ENCODE measurements around the gene TRIM71.
"Not testable (repeated sequence)": the region's sequence is repeated elsewhere in the genome, so short reads cannot be mapped to it uniquely, and the experiment has no call there.

Gene TRIM71

DNA sequence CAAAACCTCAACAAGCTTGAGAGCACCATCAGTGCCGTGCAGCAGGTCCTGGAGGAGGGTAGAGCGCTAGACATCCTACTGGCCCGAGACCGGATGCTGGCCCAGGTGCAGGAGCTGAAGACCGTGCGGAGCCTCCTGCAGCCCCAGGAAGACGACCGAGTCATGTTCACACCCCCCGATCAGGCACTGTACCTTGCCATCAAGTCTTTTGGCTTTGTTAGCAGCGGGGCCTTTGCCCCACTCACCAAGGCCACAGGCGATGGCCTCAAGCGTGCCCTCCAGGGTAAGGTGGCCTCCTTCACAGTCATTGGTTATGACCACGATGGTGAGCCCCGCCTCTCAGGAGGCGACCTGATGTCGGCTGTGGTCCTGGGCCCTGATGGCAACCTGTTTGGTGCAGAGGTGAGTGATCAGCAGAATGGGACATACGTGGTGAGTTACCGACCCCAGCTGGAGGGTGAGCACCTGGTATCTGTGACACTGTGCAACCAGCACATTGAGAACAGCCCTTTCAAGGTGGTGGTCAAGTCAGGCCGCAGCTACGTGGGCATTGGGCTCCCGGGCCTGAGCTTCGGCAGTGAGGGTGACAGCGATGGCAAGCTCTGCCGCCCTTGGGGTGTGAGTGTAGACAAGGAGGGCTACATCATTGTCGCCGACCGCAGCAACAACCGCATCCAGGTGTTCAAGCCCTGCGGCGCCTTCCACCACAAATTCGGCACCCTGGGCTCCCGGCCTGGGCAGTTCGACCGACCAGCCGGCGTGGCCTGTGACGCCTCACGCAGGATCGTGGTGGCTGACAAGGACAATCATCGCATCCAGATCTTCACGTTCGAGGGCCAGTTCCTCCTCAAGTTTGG, 72.9 kb downstream of the TRIM71 start:
- no peak for DNase-seq (ENCODE audit: low read depth, low spot score)

DNA sequence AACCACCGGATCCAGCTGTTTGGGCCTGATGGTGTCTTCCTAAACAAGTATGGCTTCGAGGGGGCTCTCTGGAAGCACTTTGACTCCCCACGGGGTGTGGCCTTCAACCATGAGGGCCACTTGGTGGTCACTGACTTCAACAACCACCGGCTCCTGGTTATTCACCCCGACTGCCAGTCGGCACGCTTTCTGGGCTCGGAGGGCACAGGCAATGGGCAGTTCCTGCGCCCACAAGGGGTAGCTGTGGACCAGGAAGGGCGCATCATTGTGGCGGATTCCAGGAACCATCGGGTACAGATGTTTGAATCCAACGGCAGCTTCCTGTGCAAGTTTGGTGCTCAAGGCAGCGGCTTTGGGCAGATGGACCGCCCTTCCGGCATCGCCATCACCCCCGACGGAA, 73.6 kb downstream of the TRIM71 start:
- no peak for DNase-seq (ENCODE audit: low read depth, low spot score)

- no peak for DNase-seq (ENCODE audit: low read depth, low spot score)
Observed at GRCh38 chr3:32892625-32893598, 75.1 kb downstream of the TRIM71 start.

GRCh38 chr3:32894977-32895376, 77.2 kb downstream of the TRIM71 start:
- DNase-seq (ENCODE audit: low read depth, low spot score): no peak

DNA sequence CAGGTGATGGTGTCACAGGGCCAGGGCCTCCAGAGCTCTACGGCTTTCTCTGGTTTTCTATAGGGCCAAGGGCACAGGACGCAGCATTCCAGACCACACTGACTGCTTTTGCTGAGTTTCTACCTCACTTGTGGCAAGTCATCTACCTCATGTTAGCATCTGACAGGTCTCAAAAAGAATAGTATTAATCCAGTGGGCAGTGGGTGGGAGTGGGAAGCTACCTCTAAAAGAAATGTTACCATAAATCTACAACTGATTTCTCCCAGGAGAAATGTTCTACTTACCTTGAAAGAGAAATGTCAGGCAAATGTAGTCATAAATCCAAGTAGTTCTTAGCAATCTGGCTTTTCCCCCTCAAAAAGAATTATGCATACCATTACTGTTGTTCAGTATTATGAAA, 77.9 kb downstream of the TRIM71 start:
- DNase-seq (ENCODE audit: low read depth, low spot score): no peak

DNA sequence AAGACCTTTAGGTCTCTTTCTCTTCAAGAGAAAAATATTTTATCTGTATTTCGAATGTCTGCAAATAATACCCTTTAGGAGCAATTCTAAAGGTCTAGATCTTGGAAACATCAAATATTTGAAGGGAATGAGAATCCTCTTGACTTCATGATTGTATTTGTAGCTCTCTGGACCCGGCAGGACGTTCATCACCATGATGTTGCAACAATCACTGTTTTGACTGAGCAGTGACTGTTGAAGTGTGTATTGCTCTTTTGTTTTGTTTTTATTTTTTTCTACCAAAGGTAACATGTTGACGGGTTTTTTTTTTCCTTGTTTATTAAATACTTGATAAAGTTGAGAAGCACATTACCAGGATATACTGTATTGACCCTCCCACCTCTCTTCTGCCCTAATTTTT, 78.3 kb downstream of the TRIM71 start:
- no peak for DNase-seq (ENCODE audit: low read depth, low spot score)

- no peak for DNase-seq (ENCODE audit: low read depth, low spot score)
Observed at GRCh38 chr3:32897001-32897601, 79.3 kb downstream of the TRIM71 start.

- no peak for DNase-seq (ENCODE audit: low read depth, low spot score)
Observed at GRCh38 chr3:32897981-32898623, 80.3 kb downstream of the TRIM71 start.

DNA sequence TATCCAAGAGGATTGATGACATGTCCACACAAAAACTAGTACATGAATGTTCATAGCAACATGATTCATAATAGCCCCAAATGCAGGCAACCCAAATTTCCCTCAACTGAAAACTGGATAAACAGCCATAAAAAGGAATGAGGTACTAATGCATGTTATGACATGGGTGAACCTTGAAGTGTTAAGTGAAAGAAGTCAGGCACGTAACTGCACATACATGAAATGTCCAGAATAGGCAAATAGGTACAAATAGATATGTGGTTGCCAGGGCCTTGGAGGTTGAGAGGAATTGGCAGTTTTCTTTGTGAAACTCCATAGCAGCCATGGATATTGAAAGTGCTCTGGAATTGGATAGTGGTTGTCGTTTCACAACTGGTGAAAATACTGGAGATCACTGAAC, 81.5 kb downstream of the TRIM71 start:
- no peak for DNase-seq (ENCODE audit: low read depth, low spot score)

DNA sequence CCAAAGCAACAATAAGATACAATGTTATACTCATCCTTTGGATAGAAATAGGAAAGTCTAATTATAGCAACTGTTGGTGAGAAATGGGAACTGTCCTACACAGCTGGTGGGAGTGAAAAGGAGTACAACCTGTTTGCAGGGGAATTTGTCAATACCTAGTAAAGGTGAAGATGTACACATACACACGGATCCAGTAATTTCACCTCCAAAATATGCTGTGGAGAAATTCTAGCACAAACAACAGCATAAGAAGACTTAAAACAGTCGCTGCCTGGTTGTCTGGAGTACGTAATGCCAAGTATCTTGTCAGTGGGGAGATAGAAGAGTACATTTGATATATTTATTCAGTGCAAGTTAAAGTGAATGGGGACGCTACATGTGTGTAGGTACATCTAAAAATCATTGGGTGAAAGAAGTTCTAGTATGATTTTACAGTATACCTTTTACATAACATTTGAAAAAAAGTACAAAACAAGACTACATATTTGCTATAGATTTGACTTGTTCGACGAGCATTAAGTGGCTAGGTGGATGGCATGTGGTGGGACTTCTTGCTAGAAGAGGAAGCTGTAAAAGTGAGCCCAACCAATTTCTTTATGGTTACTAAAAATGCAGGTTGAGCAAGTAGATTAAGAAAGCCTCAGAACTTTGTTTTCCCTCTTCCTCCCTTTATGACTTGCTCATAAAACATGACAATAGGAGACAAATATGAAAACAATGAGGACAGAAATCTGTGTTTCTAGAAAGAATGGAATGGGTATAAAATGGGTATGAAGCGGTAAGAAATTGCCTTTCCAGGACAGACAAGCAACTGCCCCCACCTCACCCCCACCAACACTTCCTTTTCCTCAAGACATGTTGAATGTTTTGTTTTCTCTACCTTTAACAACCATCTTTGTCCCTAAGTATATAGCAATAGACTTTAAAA, 83.5 kb downstream of the TRIM71 start:
- DNase-seq (ENCODE audit: low read depth, low spot score): no peak

- not testable (repeated sequence) for DNase-seq (ENCODE audit: low read depth, low spot score)
Observed at GRCh38 chr3:32902887-32903371, 85.1 kb downstream of the TRIM71 start.

- DNase-seq (ENCODE audit: low read depth, low spot score): no peak
Observed at GRCh38 chr3:32903953-32904352, 86.2 kb downstream of the TRIM71 start.

DNA sequence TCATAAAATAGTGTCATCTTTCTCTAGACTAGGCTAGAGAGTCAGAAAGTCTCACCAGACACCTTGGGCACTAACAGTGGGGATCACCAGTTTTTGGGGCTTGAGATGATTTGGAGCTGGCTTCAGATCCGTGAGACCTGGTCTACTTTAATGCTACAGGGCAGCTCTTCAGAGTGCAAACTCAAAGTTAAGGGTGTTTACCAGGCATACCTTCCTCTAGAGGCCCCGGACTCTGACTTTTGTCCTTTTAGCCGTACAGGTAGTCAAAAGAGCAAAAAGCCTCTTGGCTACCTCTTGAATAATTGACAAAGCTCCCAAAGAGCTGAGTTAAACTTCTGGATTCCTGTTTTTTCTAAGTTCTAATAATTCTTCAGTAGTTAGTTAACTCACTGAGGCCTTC, 92.2 kb downstream of the TRIM71 start:
- no peak for DNase-seq (ENCODE audit: low read depth, low spot score)

- no peak for DNase-seq (ENCODE audit: low read depth, low spot score)
Observed at GRCh38 chr3:32910954-32911353, 93.2 kb downstream of the TRIM71 start.

- no peak for DNase-seq (ENCODE audit: low read depth, low spot score)
Observed at GRCh38 chr3:32912046-32912445, 94.2 kb downstream of the TRIM71 start.

DNA sequence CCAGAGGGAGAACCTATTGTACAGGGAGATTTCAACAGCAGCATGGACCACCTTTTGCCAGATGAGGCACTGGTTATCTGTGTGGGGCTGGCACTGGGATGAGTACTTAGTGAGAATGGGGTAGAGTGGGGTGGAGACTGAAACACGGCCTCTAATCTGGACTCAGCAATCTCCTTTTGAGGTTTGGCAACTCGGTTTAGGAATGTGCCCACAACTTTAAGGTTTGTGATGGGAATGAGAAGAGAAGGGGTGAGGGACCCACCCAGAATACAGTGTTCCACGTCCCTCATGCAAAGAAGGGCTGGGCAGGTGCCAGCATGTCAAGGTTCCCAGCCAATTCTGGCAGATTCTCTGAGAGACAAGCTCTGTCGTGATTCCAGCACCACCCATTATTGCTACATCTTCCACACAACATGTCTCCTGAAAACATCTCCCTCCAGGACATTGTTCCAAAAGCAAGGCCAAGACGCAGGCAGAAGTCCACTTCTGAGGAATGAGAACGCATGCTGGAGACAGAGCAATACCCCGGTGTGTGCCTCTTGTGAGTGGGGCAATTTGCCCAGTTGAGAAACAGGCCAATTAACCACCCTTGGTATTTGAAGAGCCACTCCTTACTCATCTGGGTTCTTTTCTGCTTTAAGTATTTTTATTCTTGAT, 96.1 kb downstream of the TRIM71 start:
- DNase-seq (ENCODE audit: low read depth, low spot score): peak; percentile 70

- no peak for DNase-seq (ENCODE audit: low read depth, low spot score)
Observed at GRCh38 chr3:32919920-32920319, 102.1 kb downstream of the TRIM71 start.

DNA sequence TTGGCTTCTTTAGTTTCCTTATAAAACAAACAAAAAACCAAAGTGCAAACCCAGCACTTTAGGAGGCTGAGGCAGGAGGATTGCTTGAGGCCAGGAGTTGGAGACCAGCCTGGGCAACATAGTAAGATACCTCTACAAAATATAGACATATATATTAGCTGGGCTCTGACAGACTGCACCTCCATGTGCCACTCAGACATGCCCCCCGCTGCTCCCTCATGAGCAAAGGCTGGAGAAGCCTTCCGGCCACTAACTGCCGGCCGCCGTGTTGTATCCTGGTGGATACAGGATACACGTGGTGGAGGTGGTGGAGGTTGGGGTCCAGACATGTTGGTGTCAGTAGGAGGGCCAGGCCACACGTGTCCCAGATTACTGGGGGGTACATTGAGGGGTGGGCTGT, 104.3 kb downstream of the TRIM71 start:
- DNase-seq (ENCODE audit: low read depth, low spot score): no peak

GRCh38 chr3:32930161-32930560, 112.4 kb downstream of the TRIM71 start:
- no peak for DNase-seq (ENCODE audit: low read depth, low spot score)

GRCh38 chr3:32931273-32931672, 113.5 kb downstream of the TRIM71 start:
- not testable (repeated sequence) for DNase-seq (ENCODE audit: low read depth, low spot score)

Data from astrocyte of the hippocampus (primary cell).